Activated T-helper 1 cell treated with anti-CD3 and anti-CD28 coated beads, Interleukin-12 subunit alpha, Interleukin-12 subunit beta, Interleukin-2, Interleukin-4 antibody, amounts not matched to agents 30 ng/mL and 10 ng/mL and 1 ng/mL, durations not matched to agents 14 hours and 24 hours and 36 hours (primary cell): ENCODE results near the gene TNFSF13. TPM values are rescaled to one million over a fixed set of nuclear protein-coding genes. Genes with fewer than 3 reads are reported as not detected.

Experiments used
- DNase-seq: peaks from one replicate; pipeline ENCODE4 v3.0.0; 2021; ENCODE audit warnings: low spot score
- H3K27ac Mint-ChIP-seq: one replicate; pipeline ENCODE4 v1.8.0; 2021; ENCODE audit warnings: mild to moderate bottlenecking, mixed read lengths
- H3K27me3 Mint-ChIP-seq: one replicate; pipeline ENCODE4 v1.8.0; 2022; ENCODE audit warnings: mild to moderate bottlenecking, moderate library complexity, mixed read lengths; ENCODE audit not compliant: insufficient read depth
- H3K36me3 Mint-ChIP-seq: one replicate; pipeline ENCODE4 v1.8.0; 2021; ENCODE audit warnings: low read depth, mixed read lengths
- H3K4me1 Mint-ChIP-seq: one replicate; pipeline ENCODE4 v1.8.0; 2021; ENCODE audit warnings: low read depth, mixed read lengths
- H3K4me3 Mint-ChIP-seq: one replicate; pipeline ENCODE4 v1.8.0; 2021; ENCODE audit warnings: mild to moderate bottlenecking, moderate library complexity, mixed read lengths
- H3K9me3 Mint-ChIP-seq: one replicate; pipeline ENCODE4 v1.8.0; 2021; ENCODE audit warnings: mixed read lengths
- intact Hi-C: fragments of 100-400 bp; cut with micrococcal nuclease; formaldehyde crosslinking; loops from one replicate; pipeline ENCODE4 v1.15.1; 2024
- total RNA-seq: library from RNA; stranded (reverse); gene quantifications from 2 replicates; pipeline ENCODE4 v1.2.3, GENCODE V29; 2022

Gene TNFSF13
- total RNA-seq, 1 donor from 2014 or later = 3.3 TPM

DNA sequence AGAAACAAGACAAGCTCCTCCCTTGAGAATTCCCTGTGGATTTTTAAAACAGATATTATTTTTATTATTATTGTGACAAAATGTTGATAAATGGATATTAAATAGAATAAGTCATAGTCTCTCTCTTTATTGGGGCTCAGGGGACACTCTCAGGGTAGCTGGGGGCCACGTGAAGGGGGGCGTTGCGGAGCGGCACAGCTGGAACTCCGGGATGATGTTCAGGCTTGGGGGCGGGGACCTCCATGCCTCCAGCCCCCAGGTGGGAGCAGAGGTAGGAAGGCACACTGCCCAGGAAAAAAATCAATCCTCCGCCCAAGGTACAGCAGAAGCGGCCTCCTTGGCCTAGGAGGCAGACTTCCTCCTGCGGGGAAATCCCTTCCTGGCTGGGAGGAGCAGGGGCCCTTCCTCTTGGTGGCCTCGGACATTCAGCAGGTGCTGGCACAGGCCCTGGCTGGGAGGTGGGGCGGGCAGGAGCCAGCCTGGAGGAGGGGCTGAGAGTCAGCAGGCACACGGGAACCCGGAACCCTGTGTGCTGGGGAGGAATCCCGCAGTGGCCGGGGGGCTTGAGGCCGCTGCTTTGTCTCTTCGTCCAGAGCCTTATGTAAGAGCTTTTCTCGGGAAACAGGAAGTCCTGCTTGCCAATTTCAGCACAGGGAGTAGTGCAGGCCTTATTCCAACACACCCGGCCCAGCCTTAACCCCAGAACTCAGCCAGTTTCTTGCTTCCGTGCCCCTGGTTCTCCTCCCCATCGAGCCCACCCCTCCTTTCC is 591 bp upstream of the TNFSF13 start:
- intact Hi-C loops = no loop called here
- peaks cover 70% of the 10 kb centered on the region for H3K4me1 Mint-ChIP-seq
- H3K4me3 Mint-ChIP-seq = peak overlapping the region; percentile 60
- no peak overlapping the region for H3K27ac Mint-ChIP-seq
- no peaks in the 10 kb centered on the region for H3K9me3 Mint-ChIP-seq
- H3K27me3 Mint-ChIP-seq = no peaks in the 10 kb centered on the region
- no peak for DNase-seq
- peaks cover 26% of the 10 kb centered on the region for H3K36me3 Mint-ChIP-seq

DNA sequence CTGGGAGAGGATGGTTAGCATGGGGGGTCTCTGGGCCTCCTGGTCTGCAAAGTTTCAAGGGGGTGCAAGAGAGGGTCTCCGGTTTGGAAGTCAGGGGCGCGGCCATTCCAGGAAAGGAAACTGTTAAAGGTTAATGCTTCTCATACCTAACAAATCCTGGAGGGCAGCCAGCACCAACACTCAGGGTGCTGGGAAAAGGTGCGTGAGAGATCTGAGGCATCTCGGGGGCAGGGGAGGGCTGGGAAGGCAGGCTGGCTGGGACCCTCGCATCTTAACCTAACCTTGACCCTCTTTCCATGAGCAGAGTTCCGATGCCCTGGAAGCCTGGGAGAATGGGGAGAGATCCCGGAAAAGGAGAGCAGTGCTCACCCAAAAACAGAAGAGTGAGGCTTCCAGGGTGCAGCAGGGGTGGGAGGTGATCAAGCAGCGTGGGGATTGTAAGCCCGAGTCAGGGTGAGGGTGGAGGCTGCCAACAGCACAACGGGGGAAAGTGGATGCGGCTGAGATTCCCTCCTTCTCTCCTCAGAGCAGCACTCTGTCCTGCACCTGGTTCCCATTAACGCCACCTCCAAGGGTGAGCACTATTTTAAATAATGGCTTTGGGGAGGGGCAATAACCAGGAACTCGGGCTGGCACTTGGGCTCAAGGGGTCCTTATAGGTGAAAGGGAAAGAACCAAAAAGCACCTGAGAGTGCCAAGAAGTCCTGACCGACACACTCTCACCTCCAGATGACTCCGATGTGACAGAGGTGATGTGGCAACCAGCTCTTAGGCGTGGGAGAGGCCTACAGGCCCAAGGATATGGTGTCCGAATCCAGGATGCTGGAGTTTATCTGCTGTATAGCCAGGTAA is 996 bp downstream of the TNFSF13 start:
- intact Hi-C loops = loop anchor here (2.0 kb wide), 1 partner anchor 19 kb away; the partner anchor contains the start of gene CD68
- H3K4me3 Mint-ChIP-seq = peak overlapping the region; percentile 5

DNA sequence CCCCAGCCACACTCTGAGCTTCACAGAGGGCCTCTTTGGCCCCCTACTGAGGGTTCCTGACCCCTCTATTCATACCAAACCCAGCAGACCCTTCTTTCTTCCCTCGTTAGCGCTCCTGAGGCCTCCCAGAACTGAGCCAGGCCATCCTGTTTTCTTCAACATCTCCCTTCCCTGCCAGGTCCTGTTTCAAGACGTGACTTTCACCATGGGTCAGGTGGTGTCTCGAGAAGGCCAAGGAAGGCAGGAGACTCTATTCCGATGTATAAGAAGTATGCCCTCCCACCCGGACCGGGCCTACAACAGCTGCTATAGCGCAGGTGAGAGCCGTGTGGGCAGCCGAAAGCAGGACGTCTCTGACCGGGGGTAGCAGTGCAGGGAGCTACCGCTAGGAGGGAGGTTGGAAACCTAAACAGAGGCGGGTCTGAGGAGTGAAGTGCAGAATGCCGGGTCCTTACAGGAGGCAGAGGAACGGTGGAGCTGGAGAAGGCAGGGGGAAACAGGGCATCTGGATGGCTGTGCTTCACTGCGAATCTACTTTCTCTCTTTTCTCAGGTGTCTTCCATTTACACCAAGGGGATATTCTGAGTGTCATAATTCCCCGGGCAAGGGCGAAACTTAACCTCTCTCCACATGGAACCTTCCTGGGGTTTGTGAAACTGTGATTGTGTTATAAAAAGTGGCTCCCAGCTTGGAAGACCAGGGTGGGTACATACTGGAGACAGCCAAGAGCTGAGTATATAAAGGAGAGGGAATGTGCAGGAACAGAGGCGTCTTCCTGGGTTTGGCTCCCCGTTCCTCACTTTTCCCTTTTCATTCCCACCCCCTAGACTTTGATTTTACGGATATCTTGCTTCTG is 1.9 kb downstream of the TNFSF13 start:
- intact Hi-C loops = loop anchor here (1.0 to 2.0 kb wide), 12 partner anchors 11 to 308 kb away; partner anchors contain the start of genes CD68, ELP5, MPDU1 and POLR2A
- Mint-ChIP-seq H3K4me3 (peak overlapping the region; percentile 97), H3K27me3 (no peaks in the 10 kb centered on the region), H3K4me1 (peaks cover 60% of the 10 kb centered on the region), H3K36me3 (peaks cover 23% of the 10 kb centered on the region), H3K9me3 (no peaks in the 10 kb centered on the region), H3K27ac (peak overlapping the region; percentile 92)
- DNase-seq = peak; percentile 47

More for the DNA sequence above, 996 bp downstream of the TNFSF13 start:
- no peaks in the 10 kb centered on the region for H3K27me3 Mint-ChIP-seq
- no peaks in the 10 kb centered on the region for H3K9me3 Mint-ChIP-seq
- no peak overlapping the region for H3K27ac Mint-ChIP-seq
- peaks cover 65% of the 10 kb centered on the region for H3K4me1 Mint-ChIP-seq
- peaks cover 23% of the 10 kb centered on the region for H3K36me3 Mint-ChIP-seq
- DNase-seq = no peak

DNA sequence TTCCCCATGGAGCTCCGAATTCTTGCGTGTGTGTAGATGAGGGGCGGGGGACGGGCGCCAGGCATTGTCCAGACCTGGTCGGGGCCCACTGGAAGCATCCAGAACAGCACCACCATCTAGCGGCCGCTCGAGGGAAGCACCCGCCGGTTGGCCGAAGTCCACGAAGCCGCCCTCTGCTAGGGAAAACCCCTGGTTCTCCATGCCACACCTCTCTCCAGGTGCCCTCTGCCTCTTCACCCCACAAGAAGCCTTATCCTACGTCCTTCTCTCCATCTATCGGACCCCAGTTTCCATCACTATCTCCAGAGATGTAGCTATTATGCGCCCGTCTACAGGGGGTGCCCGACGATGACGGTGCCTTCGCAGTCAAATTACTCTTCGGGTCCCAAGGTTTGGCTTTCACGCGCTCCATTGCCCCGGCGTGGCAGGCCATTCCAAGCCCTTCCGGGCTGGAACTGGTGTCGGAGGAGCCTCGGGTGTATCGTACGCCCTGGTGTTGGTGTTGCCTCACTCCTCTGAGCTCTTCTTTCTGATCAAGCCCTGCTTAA is 2.6 kb downstream of the TNFSF13 start:
- peak; percentile 81 for DNase-seq
- Mint-ChIP-seq H3K27me3 (no peaks in the 10 kb centered on the region), H3K9me3 (no peaks in the 10 kb centered on the region), H3K4me3 (peak overlapping the region; percentile 97), H3K36me3 (peaks cover 23% of the 10 kb centered on the region), H3K4me1 (peaks cover 56% of the 10 kb centered on the region), H3K27ac (peak overlapping the region; percentile 92)
- intact Hi-C loops = loop anchor here (1.0 to 2.0 kb wide), 12 partner anchors 11 to 309 kb away; partner anchors contain the start of genes CD68, ELP5, MPDU1 and POLR2A

DNA sequence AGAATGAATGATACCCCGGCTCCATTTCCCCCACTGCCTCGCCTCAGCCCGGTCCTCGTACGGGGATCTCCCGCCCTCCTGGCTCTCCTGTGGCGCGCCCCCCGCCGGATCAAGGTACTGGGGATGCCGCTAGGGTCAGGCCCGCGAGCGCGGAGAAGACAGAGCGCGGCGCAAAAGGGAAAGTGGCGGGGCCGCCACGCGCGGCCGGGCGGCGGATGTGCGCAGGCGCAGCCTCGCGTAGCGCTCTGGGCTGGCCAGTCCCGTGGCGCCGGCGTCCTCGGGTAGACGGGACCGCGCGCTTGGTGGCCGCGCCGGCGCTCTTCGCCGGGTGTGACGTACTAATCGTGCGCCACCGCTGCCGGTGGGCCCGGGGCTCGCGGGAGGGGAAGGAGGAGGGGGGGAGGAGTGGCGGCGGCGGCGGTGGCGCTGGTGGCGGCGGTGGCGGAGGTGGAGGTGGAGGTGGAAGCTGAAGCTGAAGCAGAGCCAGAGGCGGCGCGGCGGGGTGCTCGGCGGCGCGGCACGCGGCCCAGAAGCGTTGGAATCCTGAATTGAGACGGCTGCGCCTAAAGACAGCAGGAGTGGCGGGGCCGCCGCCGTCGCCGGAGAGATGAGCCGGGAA is 3.1 kb downstream of the TNFSF13 start, which contains the start of gene SENP3:
SENP3 (plus strand) TSS at position 331 of the 619 bp plus-strand sequence. CDS start 1,158 bp downstream, outside the sequence.
- H3K36me3 Mint-ChIP-seq = peaks cover 20% of the 10 kb centered on the region
- H3K27ac Mint-ChIP-seq = peak within 1 kb of the TSS; percentile 95
- H3K4me3 Mint-ChIP-seq = peak within 1 kb of the TSS; percentile 97
- no peaks in the 10 kb centered on the region for H3K27me3 Mint-ChIP-seq
- peaks cover 50% of the 10 kb centered on the region for H3K4me1 Mint-ChIP-seq
- intact Hi-C loops = loop anchor here (1.0 to 2.0 kb wide), 12 partner anchors 11 to 309 kb away; partner anchors contain the start of genes CD68, ELP5, MPDU1 and POLR2A
- DNase-seq = peak; percentile 93
- H3K9me3 Mint-ChIP-seq = no peaks in the 10 kb centered on the region

DNA sequence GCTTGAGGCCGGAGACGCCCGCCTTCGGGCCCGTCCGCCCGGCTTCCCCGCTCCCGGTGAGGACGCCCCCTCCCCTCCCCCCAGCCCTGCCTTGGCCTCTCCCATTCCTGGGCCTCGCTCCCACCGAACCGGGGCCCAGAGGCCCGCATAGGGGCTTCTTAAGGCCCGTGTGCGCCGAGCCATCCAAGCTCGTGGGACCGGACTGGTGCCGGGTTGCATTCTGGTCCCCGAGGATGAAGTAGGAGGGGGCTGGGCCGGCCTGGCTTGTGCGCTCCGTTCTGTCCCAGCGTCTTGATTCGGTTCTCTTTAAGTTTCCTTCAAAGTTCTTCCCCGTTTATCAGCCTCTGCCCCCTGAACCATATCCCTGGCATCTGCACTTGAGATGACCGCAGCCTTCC is 3.7 kb downstream of the TNFSF13 start:
- Mint-ChIP-seq H3K27ac (peak overlapping the region; percentile 95), H3K9me3 (no peaks in the 10 kb centered on the region), H3K4me1 (peaks cover 49% of the 10 kb centered on the region), H3K4me3 (peak overlapping the region; percentile 97), H3K36me3 (peaks cover 21% of the 10 kb centered on the region), H3K27me3 (no peaks in the 10 kb centered on the region)
- DNase-seq = no peak
- intact Hi-C loops = no loop called here

DNA sequence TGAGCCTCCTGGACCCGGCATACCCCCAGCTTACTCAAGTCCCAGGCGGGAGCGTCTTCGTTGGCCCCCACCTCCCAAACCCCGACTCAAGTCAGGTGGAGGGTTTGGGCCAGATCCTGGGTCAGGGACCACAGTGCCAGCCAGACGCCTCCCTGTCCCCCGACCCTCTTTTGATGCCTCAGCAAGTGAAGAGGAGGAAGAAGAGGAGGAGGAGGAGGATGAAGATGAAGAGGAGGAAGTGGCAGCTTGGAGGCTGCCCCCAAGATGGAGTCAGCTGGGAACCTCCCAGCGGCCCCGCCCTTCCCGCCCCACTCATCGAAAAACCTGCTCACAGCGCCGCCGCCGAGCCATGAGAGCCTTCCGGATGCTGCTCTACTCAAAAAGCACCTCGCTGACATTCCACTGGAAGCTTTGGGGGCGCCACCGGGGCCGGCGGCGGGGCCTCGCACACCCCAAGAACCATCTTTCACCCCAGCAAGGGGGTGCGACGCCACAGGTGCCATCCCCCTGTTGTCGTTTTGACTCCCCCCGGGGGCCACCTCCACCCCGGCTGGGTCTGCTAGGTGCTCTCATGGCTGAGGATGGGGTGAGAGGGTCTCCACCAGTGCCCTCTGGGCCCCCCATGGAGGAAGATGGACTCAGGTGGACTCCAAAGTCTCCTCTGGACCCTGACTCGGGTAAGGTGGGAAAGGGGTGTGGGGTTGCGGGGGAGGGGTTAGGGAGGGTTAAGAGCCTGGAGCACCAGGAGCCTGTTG is 4.7 kb downstream of the TNFSF13 start:
- H3K4me1 Mint-ChIP-seq = peaks cover 42% of the 10 kb centered on the region
- H3K27me3 Mint-ChIP-seq = no peaks in the 10 kb centered on the region
- H3K4me3 Mint-ChIP-seq = peak overlapping the region; percentile 97
- peak overlapping the region; percentile 95 for H3K27ac Mint-ChIP-seq
- H3K9me3 Mint-ChIP-seq = no peaks in the 10 kb centered on the region
- intact Hi-C loops = no loop called here
- no peak for DNase-seq
- H3K36me3 Mint-ChIP-seq = peaks cover 24% of the 10 kb centered on the region

DNA sequence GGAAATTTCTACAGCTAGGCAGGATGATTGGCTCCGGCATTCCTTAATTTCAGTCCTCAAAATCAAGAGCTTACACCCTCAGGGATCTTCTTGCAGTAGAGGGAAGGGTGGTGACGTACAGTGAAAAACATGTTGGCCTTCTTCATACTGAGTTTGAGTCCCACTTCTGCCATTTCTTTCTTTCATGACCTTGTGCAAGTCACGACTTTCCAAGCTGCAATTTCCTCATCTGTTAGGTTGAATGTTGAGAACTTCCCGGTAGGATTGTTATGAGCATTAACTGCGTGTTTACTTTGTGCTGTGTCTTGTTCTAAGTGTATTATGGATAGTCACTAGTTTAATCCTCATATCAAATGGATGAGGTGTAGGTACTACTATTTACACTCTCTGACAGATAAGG is 11.0 kb downstream of the TNFSF13 start:
- no peak for DNase-seq
- Mint-ChIP-seq H3K4me3 (no peak overlapping the region), H3K27me3 (peaks cover 2% of the 10 kb centered on the region), H3K4me1 (peaks cover 23% of the 10 kb centered on the region), H3K36me3 (peaks cover 51% of the 10 kb centered on the region), H3K27ac (no peak overlapping the region), H3K9me3 (no peaks in the 10 kb centered on the region)
- intact Hi-C loops = no loop called here

DNA sequence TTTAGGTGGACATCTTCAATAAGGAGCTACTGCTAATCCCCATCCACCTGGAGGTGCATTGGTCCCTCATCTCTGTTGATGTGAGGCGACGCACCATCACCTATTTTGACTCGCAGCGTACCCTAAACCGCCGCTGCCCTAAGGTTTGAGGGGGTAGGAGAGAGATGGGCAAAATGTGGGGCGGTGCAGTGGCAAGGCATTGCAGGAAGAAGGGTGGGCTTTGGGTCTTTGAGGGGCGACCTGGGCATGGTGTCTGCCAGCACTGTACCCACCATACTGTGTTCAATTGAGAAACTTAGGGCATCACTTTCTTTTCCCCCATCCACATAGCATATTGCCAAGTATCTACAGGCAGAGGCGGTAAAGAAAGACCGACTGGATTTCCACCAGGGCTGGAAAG is 11.8 kb downstream of the TNFSF13 start:
- intact Hi-C loops = loop anchor here (5.0 kb wide), 1 partner anchor 677 kb away; the partner anchor contains the start of genes CTC1 and PFAS
- no peak for DNase-seq
- peaks cover 56% of the 10 kb centered on the region for H3K36me3 Mint-ChIP-seq
- H3K27me3 Mint-ChIP-seq = peaks cover 2% of the 10 kb centered on the region
- peak overlapping the region; percentile 74 for H3K4me3 Mint-ChIP-seq
- no peaks in the 10 kb centered on the region for H3K9me3 Mint-ChIP-seq
- H3K4me1 Mint-ChIP-seq = peaks cover 30% of the 10 kb centered on the region
- no peak overlapping the region for H3K27ac Mint-ChIP-seq

DNA sequence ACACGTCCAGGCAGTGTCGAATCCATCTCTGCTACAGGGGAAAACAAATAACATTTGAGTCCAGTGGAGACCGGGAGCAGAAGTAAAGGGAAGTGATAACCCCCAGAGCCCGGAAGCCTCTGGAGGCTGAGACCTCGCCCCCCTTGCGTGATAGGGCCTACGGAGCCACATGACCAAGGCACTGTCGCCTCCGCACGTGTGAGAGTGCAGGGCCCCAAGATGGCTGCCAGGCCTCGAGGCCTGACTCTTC is 13.7 kb downstream of the TNFSF13 start:
- H3K27ac Mint-ChIP-seq = peak overlapping the region; percentile 100
- H3K9me3 Mint-ChIP-seq = no peaks in the 10 kb centered on the region
- peaks cover 49% of the 10 kb centered on the region for H3K4me1 Mint-ChIP-seq
- DNase-seq = no peak
- peak overlapping the region; percentile 94 for H3K4me3 Mint-ChIP-seq
- intact Hi-C loops = loop anchor here (1.0 to 5.0 kb wide), 13 partner anchors 11 to 675 kb away; partner anchors contain the start of genes CTC1, EIF5A, GABARAP and KDM6B
- peaks cover 2% of the 10 kb centered on the region for H3K27me3 Mint-ChIP-seq
- peaks cover 68% of the 10 kb centered on the region for H3K36me3 Mint-ChIP-seq
